Left lung (tissue), 10 donors: ENCODE results near the gene ZMYND8. TPM values are rescaled to one million over a fixed set of nuclear protein-coding genes. Genes with fewer than 3 reads are reported as not detected.
A peak's percentile ranks its signal among the peaks of the same experiment; 100 is the strongest.

Experiments
- ATAC-seq: fragments of 200-7000 bp; cut with Tn5 transposase; one replicate; pipeline ENCODE4 v1.9.1; 2020; ENCODE audit warnings: moderate library complexity
- DNase-seq, 4 donors: peaks; one replicate each; pipeline ENCODE4 v3.0.0-alpha.2; 2013 to 2020
- H3K27ac ChIP-seq, 2 donors: fragments of 200-600 bp; sonication (generic) in 1 of 2; one replicate each; pipeline versions ENCODE4 v1.5.0 to v1.8.0; 2020 to 2021
- H3K27me3 ChIP-seq, 2 donors: fragments of 200-600 bp; sonication (generic) in 1 of 2; one replicate each; pipeline versions ENCODE4 v1.5.0 to v1.8.0; 2020 to 2021
- H3K36me3 ChIP-seq, 2 donors: fragments of 200-600 bp; sonication (generic) in 1 of 2; one replicate each; pipeline versions ENCODE4 v1.5.0 to v1.8.0; 2020 to 2021
- H3K4me1 ChIP-seq, 2 donors: fragments of 200-600 bp; one replicate each; pipeline ENCODE4 v1.8.0; 2021
- H3K4me3 ChIP-seq, 2 donors: fragments of 200-600 bp; sonication (generic) in 1 of 2; one replicate each; pipeline versions ENCODE4 v1.5.0 to v1.8.0; 2020 to 2021; ENCODE audit warnings: mild to moderate bottlenecking in 1 of 2
- H3K9me3 ChIP-seq, 2 donors: fragments of 200-600 bp; sonication (generic) in 1 of 2; one replicate each; pipeline versions ENCODE4 v1.5.0 to v1.8.0; 2020 to 2021
- intact Hi-C, 2 donors: fragments of 100-400 bp; cut with DNase I; formaldehyde crosslinking; loops; one replicate each; pipeline versions ENCODE4 v1.11.2 to v1.14.2; 2022
- polyA plus RNA-seq, 6 donors: library from polyadenylated mRNA; unstranded; fragments of 120-200 nt; gene quantifications; one replicate each; pipeline ENCODE4 v1.2.1, GENCODE V29; 2013; ENCODE audit not compliant: insufficient read length in 6 of 6
- total RNA-seq, 2 donors: library from RNA; stranded (reverse); fragmentation: NEBNext Ultra II Directional; extraction: Animal tissue kit (Norgen Biotek cat#: 25700); gene quantifications; one replicate each; pipeline ENCODE4 v1.2.1, GENCODE V29; 2021
- TF ChIP-seq, protein P1 (sequence below), 2 donors: fragments of 200-600 bp; sonication (generic) in 1 of 2; IDR thresholded peaks; one replicate each; pipeline versions ENCODE4 v1.5.0 to v1.8.0; 2021; ENCODE audit warnings: antibody characterized with exemption in 2 of 2
- donor health status: DM: no; HTN: yes; CAD: no.
- donor health status: DM: no; HTN: no; CAD: no.

Gene ZMYND8
- total and polyA plus RNA-seq, 8 donors = 38.9 to 50.8 (median 42.4) TPM

DNA sequence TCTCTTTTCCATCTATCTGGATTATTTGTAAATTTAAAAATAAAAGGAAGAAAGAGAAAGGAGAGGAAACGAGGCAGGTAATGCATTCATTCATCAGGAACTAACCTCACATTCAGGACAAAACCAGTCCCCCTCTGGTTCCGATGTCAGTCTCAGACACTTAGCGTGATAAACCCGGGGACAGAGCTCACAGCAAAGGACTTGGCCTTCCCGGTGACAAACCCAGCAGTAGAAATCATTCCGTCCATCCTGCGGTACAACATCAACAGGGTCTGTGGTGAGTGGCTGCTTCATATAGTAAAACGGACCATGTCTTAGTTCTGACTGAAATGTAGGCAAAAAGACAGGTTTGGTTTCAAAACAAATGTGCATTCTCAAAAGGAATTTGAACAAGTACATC is 57.9 kb downstream of the ZMYND8 start:
- TF ChIP-seq, protein P1, sequence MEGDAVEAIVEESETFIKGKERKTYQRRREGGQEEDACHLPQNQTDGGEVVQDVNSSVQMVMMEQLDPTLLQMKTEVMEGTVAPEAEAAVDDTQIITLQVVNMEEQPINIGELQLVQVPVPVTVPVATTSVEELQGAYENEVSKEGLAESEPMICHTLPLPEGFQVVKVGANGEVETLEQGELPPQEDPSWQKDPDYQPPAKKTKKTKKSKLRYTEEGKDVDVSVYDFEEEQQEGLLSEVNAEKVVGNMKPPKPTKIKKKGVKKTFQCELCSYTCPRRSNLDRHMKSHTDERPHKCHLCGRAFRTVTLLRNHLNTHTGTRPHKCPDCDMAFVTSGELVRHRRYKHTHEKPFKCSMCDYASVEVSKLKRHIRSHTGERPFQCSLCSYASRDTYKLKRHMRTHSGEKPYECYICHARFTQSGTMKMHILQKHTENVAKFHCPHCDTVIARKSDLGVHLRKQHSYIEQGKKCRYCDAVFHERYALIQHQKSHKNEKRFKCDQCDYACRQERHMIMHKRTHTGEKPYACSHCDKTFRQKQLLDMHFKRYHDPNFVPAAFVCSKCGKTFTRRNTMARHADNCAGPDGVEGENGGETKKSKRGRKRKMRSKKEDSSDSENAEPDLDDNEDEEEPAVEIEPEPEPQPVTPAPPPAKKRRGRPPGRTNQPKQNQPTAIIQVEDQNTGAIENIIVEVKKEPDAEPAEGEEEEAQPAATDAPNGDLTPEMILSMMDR (IDR thresholded peaks at IDR 0.05) = no peak
- DNase-seq (no peak), ATAC-seq (no peak)
- peaks cover 0 to 65% of the 10 kb centered on the region in 2 donors for H3K36me3 ChIP-seq
- intact Hi-C loops = no loop called here
- H3K4me1 ChIP-seq = peaks cover 6 to 19% of the 10 kb centered on the region in 2 donors
- H3K9me3 ChIP-seq = no peaks in the 10 kb centered on the region
- no peaks in the 10 kb centered on the region for H3K27me3 ChIP-seq
- no peak overlapping the region for H3K27ac ChIP-seq
- no peak overlapping the region for H3K4me3 ChIP-seq

DNA sequence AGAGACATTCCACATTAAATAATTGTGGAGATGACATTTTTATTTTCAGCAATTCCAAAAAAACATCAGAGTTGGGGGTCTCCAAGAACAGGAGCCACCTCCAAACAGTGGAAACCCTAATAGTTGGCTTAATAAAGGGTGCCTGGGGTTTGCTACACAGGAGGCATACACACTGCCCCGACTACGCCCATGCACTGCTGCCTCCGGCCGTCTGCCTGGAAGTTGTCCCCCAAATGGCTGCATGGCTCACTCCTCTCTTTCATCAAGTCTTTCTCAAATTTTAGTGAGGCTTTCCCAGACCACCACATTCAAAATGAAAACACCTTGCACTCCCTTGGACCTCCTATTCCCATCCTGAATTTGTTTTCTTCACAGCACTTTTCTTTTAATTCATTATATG is 58.8 kb downstream of the ZMYND8 start:
- TF ChIP-seq, protein P1 (IDR thresholded peaks at IDR 0.05) = no peak
- Histone ChIP-seq H3K27me3 (no peaks in the 10 kb centered on the region), H3K9me3 (no peaks in the 10 kb centered on the region), H3K36me3 (peaks cover 0 to 70% of the 10 kb centered on the region in 2 donors), H3K4me3 (no peak overlapping the region), H3K4me1 (peaks cover 0 to 10% of the 10 kb centered on the region in 2 donors), H3K27ac (no peak overlapping the region)
- no peak for DNase-seq
- ATAC-seq = no peak
- intact Hi-C loops = no loop called here

DNA sequence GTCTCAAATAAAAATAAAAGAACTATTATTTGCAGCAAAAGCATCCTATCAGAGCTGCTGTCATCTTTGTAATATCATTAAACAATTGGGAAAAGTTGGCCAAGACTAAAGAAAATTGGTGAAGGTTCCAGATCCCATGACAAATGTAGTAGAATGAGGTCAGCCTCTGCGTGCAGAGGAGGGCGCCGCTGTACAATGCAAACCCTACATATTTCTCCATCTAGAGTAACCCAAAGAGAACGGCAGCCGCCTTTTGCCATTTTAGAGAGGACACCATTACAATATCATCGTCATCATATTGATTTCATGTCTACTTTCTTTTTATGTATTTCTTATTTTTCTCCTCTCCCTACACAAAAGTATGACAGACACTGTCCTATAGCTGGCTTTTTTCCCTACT is 59.5 kb downstream of the ZMYND8 start:
- H3K36me3 ChIP-seq = peaks cover 0 to 70% of the 10 kb centered on the region in 2 donors
- intact Hi-C loops = no loop called here
- peaks cover 0 to 9% of the 10 kb centered on the region in 2 donors for H3K4me1 ChIP-seq
- H3K27me3 ChIP-seq = no peaks in the 10 kb centered on the region
- DNase-seq (no peak), ATAC-seq (no peak)
- TF ChIP-seq, protein P1 (IDR thresholded peaks at IDR 0.05) = no peak
- no peak overlapping the region for H3K4me3 ChIP-seq
- H3K9me3 ChIP-seq = no peaks in the 10 kb centered on the region
- H3K27ac ChIP-seq = no peak overlapping the region

DNA sequence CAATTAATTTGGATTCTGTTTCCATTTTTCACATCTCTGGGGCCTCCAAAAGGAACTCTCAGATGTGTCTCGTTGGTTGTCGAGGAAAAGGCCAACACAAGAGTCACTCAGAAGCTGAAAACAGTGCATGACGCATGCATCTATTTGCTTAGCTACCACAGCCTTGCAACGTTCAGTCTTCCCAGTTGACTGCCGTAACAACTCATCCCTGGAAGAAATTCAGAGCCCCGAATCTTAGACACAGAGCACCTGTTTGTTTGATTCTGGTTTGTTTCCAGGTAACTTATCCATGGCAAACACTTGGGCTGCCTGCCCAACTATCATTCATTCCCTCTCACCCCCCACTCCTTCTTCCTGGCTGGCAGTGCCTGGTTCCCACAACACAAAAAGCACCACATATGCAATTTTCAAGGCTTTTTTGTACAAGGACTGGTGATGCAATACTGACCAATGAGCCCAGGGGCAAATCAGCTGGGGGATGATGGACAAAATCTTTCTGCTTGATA is 60.5 kb downstream of the ZMYND8 start:
- DNase-seq (no peak), ATAC-seq (peak; percentile 92)
- H3K9me3 ChIP-seq = no peaks in the 10 kb centered on the region
- H3K4me1 ChIP-seq = peaks cover 0 to 9% of the 10 kb centered on the region in 2 donors
- intact Hi-C loops = no loop called here
- H3K27ac ChIP-seq = no peak overlapping the region
- TF ChIP-seq, protein P1 (IDR thresholded peaks at IDR 0.05) = no peak
- no peaks in the 10 kb centered on the region for H3K27me3 ChIP-seq
- H3K36me3 ChIP-seq = peaks cover 0 to 79% of the 10 kb centered on the region in 2 donors
- H3K4me3 ChIP-seq = no peak overlapping the region

DNA sequence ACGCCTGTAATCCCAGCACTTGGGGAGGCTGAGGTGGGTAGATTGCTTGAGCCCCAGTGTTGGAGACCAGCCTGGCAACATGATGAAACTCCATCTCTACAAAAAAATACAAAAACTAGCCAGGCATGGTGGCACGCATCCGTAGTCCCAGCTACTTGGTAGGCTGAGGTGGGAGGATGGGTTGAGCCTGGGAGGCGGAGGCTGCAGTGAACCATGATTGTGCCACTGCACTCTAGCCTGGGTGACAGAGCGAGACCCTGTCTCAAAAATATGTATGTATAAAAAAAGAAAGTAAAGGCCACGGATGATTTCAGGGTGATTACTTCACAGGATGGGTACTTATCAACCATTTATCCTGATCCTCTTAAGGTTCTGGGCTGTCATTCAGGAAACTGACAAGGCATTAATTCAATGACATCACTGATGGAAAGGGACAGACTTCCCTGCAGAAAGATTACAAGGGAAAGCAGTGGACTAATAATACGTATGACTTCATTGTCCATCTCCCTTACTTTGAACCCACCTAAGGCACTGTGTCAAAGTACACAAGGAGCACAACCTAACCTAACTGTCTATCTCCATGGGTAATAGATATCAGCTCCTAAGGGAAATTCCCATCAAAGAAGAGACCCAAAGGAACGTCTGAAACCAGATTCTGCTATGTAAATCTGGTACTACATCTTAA is 61.2 kb downstream of the ZMYND8 start:
- ATAC-seq (no peak), DNase-seq (no peak)
- Histone ChIP-seq H3K27ac (no peak overlapping the region), H3K36me3 (peaks cover 0 to 86% of the 10 kb centered on the region in 2 donors), H3K4me3 (no peak overlapping the region), H3K9me3 (no peaks in the 10 kb centered on the region), H3K27me3 (no peaks in the 10 kb centered on the region), H3K4me1 (peaks cover 0 to 9% of the 10 kb centered on the region in 2 donors)
- intact Hi-C loops = no loop called here
- TF ChIP-seq, protein P1 (IDR thresholded peaks at IDR 0.05) = no peak
